CD4-positive, alpha-beta T cell treated with Interleukin-4 for 1 hour (primary cell): Measurements from ENCODE around the gene BCAN.
"Not testable (repeated sequence)": the region's sequence is repeated elsewhere in the genome, so short reads cannot be mapped to it uniquely, and the experiment has no call there.

Experiments
- DNase-seq, 2 donors: peaks; one replicate each; pipeline ENCODE4 v3.0.0-alpha.2; 2020 to 2022

The BCAN gene

DNA sequence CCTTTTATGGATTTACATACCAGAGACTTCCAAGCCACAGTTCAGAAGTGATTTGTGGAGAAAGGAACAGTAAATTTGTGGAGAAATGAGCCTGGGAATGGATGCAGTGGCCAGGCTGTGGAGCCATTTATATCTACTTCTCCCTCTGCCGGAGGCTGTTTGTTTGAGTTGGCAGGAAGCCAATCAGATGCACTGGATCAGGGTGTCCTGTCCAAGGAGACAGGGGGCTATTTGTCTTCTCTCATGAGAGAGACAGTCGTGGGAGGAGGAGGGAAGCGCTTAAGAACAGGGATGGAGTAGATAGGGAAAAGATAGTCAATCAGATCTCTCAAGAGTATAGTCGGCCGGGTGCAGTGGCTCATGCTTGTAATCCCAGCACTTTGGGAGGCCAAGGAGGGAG, 25.5 kb upstream of the BCAN start:
- DNase-seq: no peak

- peak; percentile 14 to 22 for DNase-seq
Observed at GRCh38 chr1:156618853-156619581, 22.9 kb upstream of the BCAN start, which contains the start of gene HAPLN2. Gene HAPLN2, plus strand, starts transcription at chr1:156619415. Its CDS starts 4,076 bp downstream, at chr1:156623491.

- no peak for DNase-seq
Observed at GRCh38 chr1:156619582-156619955, 22.3 kb upstream of the BCAN start.

- no peak for DNase-seq
Observed at GRCh38 chr1:156622581-156623297, 19.2 kb upstream of the BCAN start.

GRCh38 chr1:156623946-156624813, 17.7 kb upstream of the BCAN start:
- DNase-seq: peak; percentile 29 to 37

DNA sequence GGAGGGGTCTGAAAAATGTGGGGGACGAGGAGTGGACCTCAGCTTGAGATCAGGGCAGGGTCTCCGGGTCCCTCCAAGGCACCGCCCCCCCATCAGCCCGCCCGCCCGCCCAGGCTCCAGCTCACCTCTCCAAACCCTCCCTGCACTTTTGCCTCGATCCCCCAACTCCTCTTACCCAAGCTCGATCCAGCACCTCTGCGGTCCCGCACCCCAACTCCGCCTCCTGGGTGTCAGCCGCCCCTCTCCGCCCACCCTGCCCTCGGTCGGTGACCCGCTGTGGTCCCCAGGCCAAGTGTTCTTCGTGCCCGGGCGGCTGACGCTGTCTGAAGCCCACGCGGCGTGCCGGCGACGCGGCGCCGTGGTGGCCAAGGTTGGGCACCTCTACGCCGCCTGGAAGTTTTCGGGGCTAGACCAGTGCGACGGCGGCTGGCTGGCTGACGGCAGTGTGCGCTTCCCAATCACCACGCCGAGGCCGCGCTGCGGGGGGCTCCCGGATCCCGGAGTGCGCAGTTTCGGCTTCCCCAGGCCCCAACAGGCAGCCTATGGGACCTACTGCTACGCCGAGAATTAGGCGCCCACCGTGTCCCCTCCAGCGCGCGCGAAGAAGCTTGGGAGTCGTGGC, 17.0 kb upstream of the BCAN start:
- DNase-seq: no peak

GRCh38 chr1:156625436-156626078, 16.4 kb upstream of the BCAN start:
- DNase-seq: peak; percentile 58 to 62

GRCh38 chr1:156626079-156626438, 15.9 kb upstream of the BCAN start:
- DNase-seq: no peak

DNA sequence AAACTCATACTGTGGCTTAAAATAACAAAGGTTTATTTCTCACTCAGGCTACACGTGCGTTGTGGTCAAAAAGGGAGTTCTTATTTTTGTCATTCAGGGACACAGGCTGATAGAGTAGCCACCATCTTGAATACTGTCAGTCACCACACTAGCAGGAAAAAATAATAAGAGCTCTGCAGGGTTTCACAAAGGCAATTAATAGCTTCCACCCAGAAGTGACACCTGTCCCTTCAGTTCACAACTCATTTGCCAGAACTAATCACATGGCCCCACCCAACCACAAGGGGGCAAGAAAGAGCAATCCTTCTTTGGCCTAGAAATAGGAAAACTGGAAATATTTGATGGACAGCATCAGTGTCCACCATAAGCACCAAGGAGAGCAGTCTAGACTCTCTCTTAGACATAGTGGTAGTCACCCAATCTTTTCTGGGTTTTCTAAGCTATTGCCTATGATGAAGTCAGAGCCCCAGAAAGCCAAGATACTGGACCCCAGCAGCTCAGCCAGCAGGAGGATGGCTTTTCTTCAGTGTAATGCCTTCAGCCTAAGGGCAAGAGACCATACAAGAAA, 14.5 kb upstream of the BCAN start:
- DNase-seq: peak; percentile 32 to 54

GRCh38 chr1:156629823-156630449, 12.0 kb upstream of the BCAN start:
- no peak for DNase-seq

- not testable (repeated sequence) for DNase-seq
Observed at GRCh38 chr1:156631152-156631551, 10.8 kb upstream of the BCAN start.

DNA sequence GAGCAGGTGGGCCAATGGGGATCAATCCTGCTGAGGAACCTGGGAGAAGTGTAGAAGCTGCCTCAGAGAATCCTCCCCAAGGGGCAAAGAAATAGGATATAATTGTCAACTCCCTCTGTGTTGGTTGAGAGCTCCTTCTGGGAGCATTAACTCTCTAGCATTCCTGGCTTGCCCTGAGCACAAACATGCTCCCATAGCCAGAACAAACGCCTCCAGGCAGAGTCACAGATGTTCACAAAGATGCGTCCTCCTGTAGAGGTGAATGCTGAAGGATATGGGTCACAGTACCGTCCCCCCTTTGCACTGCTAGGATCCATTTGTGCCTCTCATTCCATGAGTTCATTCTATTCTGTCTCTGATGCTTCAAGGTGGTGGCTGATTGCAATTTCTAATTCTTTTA, 9.6 kb upstream of the BCAN start:
- no peak for DNase-seq

DNA sequence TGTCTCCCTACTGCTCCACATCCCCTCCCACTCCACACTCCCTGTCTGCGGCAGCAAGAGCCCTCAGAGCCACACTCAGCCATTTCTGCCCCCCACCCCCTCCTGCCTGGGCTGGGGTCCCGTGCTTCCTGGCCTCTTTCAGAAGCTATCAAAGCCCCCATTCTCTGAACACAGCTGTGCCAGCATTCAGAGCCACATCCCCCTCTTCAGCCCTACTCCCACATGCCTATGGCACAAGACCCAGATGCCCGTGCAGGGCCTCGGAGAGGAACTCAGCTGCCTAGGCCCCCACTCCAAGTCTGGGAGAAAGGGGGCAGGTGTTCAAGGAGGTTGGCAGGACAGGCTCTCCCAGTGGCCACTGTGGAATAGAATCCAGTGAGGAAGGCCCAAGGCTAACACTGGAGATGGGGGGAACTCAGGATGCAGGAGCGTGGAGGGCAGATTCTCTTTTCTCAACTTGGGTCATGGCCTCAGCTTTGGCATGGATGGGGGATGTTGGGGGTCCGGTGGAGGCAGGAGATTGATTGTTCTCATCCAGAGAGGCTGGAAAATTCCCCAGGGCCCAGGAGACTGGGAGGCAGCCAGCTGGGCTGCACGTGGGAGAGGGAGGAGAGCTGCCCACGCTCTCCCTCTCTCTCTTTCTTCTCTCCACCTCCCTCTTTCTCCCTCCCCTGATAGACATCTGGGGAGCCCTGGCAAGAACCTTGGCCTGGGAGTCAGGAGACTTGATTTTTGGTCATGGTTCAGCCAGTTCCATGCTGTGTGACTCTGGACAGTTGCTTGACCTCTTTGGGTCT, 3.5 kb upstream of the BCAN start:
- no peak for DNase-seq

DNA sequence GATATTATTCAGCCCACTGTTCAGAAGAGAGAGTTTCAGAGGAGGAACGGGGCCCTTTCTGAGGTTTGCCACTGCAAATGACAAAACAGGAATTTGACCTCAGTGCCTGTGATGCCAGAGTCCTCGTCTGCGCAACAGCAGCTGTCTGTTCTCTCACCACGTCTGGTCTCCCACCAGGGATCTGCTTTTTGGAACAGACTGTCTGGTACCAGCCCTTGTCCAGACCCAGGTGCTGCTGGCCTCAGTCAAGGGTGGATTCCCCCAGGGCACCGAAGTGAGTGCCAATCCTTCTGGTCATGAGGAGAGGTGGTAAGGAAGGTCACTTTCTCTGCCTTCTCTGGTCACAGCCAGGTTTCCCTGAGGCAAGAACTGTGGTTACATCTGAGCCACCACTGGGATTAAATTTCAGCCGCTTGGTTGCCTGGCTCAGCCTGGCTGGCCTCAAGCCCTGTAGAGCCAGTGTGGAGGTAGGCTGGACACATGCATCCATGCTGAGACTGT, 2.3 kb upstream of the BCAN start:
- DNase-seq: no peak

- no peak for DNase-seq
Observed at GRCh38 chr1:156640842-156641706, 843 bp upstream of the BCAN start.

DNA sequence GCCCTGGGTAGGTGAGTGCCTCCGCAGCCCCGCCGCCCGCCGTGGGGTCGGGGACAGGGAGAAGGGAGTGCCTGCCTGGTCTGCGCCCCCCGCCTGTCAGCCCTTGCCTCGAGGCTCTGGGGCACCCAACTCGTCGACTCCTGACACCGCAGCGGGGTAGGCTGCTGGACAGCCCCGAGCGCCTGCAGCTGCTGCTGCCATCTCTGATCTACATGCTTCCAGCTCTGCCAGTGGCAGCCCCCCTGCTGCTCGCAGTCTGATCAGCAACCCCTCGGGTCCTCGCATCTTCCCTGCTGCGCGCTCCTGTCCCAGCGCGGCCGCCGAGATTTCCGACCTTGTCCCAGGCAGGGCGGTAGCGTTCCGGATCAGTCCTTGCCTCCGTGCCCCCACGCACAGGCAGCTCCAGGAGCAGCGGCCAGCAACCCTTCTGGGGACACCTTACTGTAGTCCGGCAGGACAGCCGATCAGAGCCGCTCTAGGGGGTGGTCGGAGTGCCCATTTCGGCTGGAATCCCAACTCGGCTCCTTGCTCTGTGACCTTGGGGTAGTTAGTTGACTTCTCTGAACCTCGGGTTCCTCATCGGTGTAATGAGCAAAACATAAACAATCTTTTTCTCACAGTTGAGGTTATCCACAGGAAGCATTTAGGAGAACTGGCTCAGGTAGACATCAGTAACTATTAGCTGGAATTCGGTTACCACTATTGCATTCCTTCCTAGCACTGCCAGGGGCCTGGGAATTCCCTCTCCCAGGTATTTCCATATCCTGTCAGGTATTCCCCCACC, 540 bp downstream of the BCAN start:
- DNase-seq: no peak

DNA sequence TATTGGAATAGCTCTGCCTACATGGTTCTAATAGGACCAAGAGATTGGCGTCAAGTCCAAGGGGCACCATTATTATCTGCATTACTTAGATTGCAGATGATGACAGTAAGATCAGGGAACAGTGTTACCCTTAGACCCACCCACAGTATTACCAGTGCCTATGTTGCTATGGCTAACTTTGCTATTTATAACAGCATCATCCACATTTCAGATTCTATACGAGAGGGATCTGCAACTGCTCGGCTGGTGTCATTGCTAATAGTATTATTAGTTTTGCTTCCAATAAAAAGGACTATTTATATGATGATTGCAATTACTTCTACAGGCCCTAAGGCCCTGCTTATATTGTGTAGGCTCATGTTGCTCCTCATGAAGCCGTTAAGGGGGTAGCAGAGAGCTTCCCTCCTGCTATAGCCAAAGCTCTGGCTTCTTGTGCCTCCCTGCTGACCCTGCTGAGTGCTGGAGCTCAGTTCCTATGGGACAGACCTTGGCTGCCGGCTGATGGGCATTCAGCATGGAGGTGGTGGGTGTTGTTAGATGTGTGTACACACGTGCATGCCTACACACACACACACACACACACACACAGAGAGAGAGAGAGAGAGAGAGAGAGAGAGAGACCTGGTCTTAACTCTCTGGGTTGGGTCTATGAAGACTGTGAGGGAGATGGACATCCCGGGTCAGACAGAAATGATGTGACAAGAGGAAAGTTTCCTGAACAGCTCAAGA, 1.3 kb downstream of the BCAN start:
- DNase-seq: no peak

GRCh38 chr1:156643778-156644092, 1.8 kb downstream of the BCAN start:
- no peak for DNase-seq
